Activated naive CD4-positive, alpha-beta T cell treated with anti-CD3 and anti-CD28 coated beads for 36 hours (primary cell): ENCODE results near the gene PIF1. TPM values are rescaled to one million over a fixed set of nuclear protein-coding genes. Genes with fewer than 3 reads are reported as not detected.
"Not testable (repeated sequence)": the region's sequence is repeated elsewhere in the genome, so short reads cannot be mapped to it uniquely, and the experiment has no call there.

Experiments used
- CTCF ChIA-PET: fragments of 350-600 bp; sonication (Branson Sonifier 250); formaldehyde crosslinking; loops from one replicate; lab custom pipeline; 2021; ENCODE audit warnings: antibody characterized with exemption; lab: Charles Lee
- DNase-seq: peaks from one replicate; pipeline ENCODE4 v3.0.0-alpha.2; 2020
- H3K27ac Mint-ChIP-seq: one replicate; pipeline ENCODE4 v1.8.0; 2021; ENCODE audit warnings: mild to moderate bottlenecking, mixed read lengths
- H3K27me3 Mint-ChIP-seq: one replicate; pipeline ENCODE4 v1.8.0; 2021; ENCODE audit warnings: low read depth, mixed read lengths
- H3K36me3 Mint-ChIP-seq: one replicate; pipeline ENCODE4 v1.8.0; 2021; ENCODE audit warnings: low read depth, mixed read lengths
- H3K4me1 Mint-ChIP-seq: one replicate; pipeline ENCODE4 v1.8.0; 2021; ENCODE audit warnings: low read depth, mixed read lengths
- H3K4me3 Mint-ChIP-seq: one replicate; pipeline ENCODE4 v1.8.0; 2021; ENCODE audit warnings: mild to moderate bottlenecking, moderate library complexity, mixed read lengths
- H3K9me3 Mint-ChIP-seq: one replicate; pipeline ENCODE4 v1.8.0; 2021; ENCODE audit warnings: mixed read lengths
- intact Hi-C: fragments of 100-400 bp; cut with micrococcal nuclease; formaldehyde crosslinking; loops from one replicate; pipeline ENCODE4 v1.15.1; 2023
- total RNA-seq, 2 experiments: library from RNA; stranded (reverse); gene quantifications; one replicate each; pipeline ENCODE4 v1.2.3, GENCODE V29; 2021

Gene PIF1
- total RNA-seq, 2 experiments from 2014 or later = 38.4 to 43.9 TPM

GRCh38 chr15:64804619-64805018 lies 20.8 kb downstream of the PIF1 start:
- Mint-ChIP-seq H3K27me3 (no peaks in the 10 kb centered on the region), H3K9me3 (no peaks in the 10 kb centered on the region), H3K36me3 (no peaks in the 10 kb centered on the region), H3K4me1 (no peaks in the 10 kb centered on the region), H3K4me3 (no peak overlapping the region), H3K27ac (no peak overlapping the region)
- intact Hi-C loops = no loop called here
- DNase-seq = no peak
- CTCF ChIA-PET = interaction anchor here (2.6 kb wide), 1 partner anchor 77 kb away, joined by 9 read pairs; no protein-coding TSS in a partner anchor

GRCh38 chr15:64803526-64803925 lies 21.9 kb downstream of the PIF1 start:
- Mint-ChIP-seq H3K36me3 (no peaks in the 10 kb centered on the region), H3K27me3 (no peaks in the 10 kb centered on the region), H3K27ac (no peak overlapping the region), H3K4me1 (no peaks in the 10 kb centered on the region), H3K9me3 (no peaks in the 10 kb centered on the region), H3K4me3 (no peak overlapping the region)
- DNase-seq = no peak
- intact Hi-C loops = no loop called here
- CTCF ChIA-PET = interaction anchor here (0.6 to 2.6 kb wide), 2 partner anchors 76 to 445 kb away, joined by 4 to 9 read pairs; no protein-coding TSS in a partner anchor

- Mint-ChIP-seq H3K9me3 (no peaks in the 10 kb centered on the region), H3K27ac (no peak overlapping the region), H3K36me3 (no peaks in the 10 kb centered on the region), H3K4me3 (no peak overlapping the region), H3K4me1 (no peaks in the 10 kb centered on the region), H3K27me3 (no peaks in the 10 kb centered on the region)
- intact Hi-C loops = no loop called here
- CTCF ChIA-PET = interaction anchor here (0.7 to 3.1 kb wide), 3 partner anchors 10 to 1968 kb away, joined by 4 to 12 read pairs (median 4); no protein-coding TSS in a partner anchor
- no peak for DNase-seq
These were observed 25.0 kb downstream of the PIF1 start for GRCh38 chr15:64800476-64800875.

- not testable (repeated sequence) for H3K4me3 Mint-ChIP-seq
These were observed 26.5 kb downstream of the PIF1 start for GRCh38 chr15:64798905-64799304.

GRCh38 chr15:64795921-64796320 lies 29.5 kb downstream of the PIF1 start:
- H3K27ac Mint-ChIP-seq, DNase-seq, H3K27me3 Mint-ChIP-seq, H3K4me3 Mint-ChIP-seq, H3K4me1 Mint-ChIP-seq, H3K9me3 Mint-ChIP-seq, H3K36me3 Mint-ChIP-seq, intact Hi-C loops: not testable (repeated sequence)
- CTCF ChIA-PET = interaction anchor here (1.9 kb wide), 1 partner anchor 14 kb away, joined by 6 read pairs; no protein-coding TSS in a partner anchor

More at GRCh38 chr15:64798905-64799304, 26.5 kb downstream of the PIF1 start:
- H3K4me1 Mint-ChIP-seq, H3K36me3 Mint-ChIP-seq, H3K27ac Mint-ChIP-seq, H3K27me3 Mint-ChIP-seq, intact Hi-C loops, CTCF ChIA-PET, DNase-seq, H3K9me3 Mint-ChIP-seq: not testable (repeated sequence)

- not testable (repeated sequence) for H3K27me3 Mint-ChIP-seq, H3K4me3 Mint-ChIP-seq
- CTCF ChIA-PET = interaction anchor here (0.6 to 1.9 kb wide), 3 partner anchors 11 to 20 kb away, joined by 4 to 6 read pairs (median 5); no protein-coding TSS in a partner anchor
These were observed 30.1 kb downstream of the PIF1 start for GRCh38 chr15:64795299-64795698.

GRCh38 chr15:64792282-64792681 lies 33.2 kb downstream of the PIF1 start:
- Mint-ChIP-seq H3K36me3 (no peaks in the 10 kb centered on the region), H3K27ac (no peak overlapping the region), H3K4me1 (no peaks in the 10 kb centered on the region), H3K9me3 (no peaks in the 10 kb centered on the region), H3K27me3 (no peaks in the 10 kb centered on the region), H3K4me3 (no peak overlapping the region)
- intact Hi-C loops = no loop called here
- no peak for DNase-seq
- CTCF ChIA-PET = no interaction called here

More at GRCh38 chr15:64795299-64795698, 30.1 kb downstream of the PIF1 start:
- H3K9me3 Mint-ChIP-seq, H3K4me1 Mint-ChIP-seq, H3K27ac Mint-ChIP-seq, DNase-seq, H3K36me3 Mint-ChIP-seq, intact Hi-C loops: not testable (repeated sequence)

- DNase-seq = no peak
- Mint-ChIP-seq H3K27me3 (no peaks in the 10 kb centered on the region), H3K36me3 (no peaks in the 10 kb centered on the region), H3K9me3 (no peaks in the 10 kb centered on the region), H3K4me1 (no peaks in the 10 kb centered on the region), H3K27ac (no peak overlapping the region), H3K4me3 (no peak overlapping the region)
- intact Hi-C loops = no loop called here
- CTCF ChIA-PET = interaction anchor here (1.1 kb wide), 2 partner anchors 11 to 63 kb away, joined by 3 to 4 read pairs; no protein-coding TSS in a partner anchor
These were observed 34.0 kb downstream of the PIF1 start for GRCh38 chr15:64791401-64791800.

GRCh38 chr15:64783796-64784195 lies 41.7 kb downstream of the PIF1 start:
- Mint-ChIP-seq H3K9me3 (no peaks in the 10 kb centered on the region), H3K36me3 (no peaks in the 10 kb centered on the region), H3K27ac (no peak overlapping the region), H3K27me3 (no peaks in the 10 kb centered on the region), H3K4me1 (no peaks in the 10 kb centered on the region), H3K4me3 (no peak overlapping the region)
- DNase-seq = no peak
- CTCF ChIA-PET = interaction anchor here (0.7 to 1.4 kb wide), 2 partner anchors 27 to 594 kb away, joined by 3 to 6 read pairs; no protein-coding TSS in a partner anchor
- intact Hi-C loops = no loop called here

- H3K4me3 Mint-ChIP-seq = no peak overlapping the region
- H3K27ac Mint-ChIP-seq = no peak overlapping the region
- H3K9me3 Mint-ChIP-seq = no peaks in the 10 kb centered on the region
- DNase-seq = no peak
- CTCF ChIA-PET = interaction anchor here (0.6 kb wide), 1 partner anchor 176 kb away, joined by 4 read pairs; no protein-coding TSS in a partner anchor
- intact Hi-C loops = no loop called here
- no peaks in the 10 kb centered on the region for H3K36me3 Mint-ChIP-seq
- H3K27me3 Mint-ChIP-seq = peaks cover 2% of the 10 kb centered on the region
- H3K4me1 Mint-ChIP-seq = no peaks in the 10 kb centered on the region
These were observed 42.7 kb downstream of the PIF1 start for GRCh38 chr15:64782751-64783150.

GRCh38 chr15:64781299-64781698 lies 44.1 kb downstream of the PIF1 start:
- H3K4me1 Mint-ChIP-seq = no peaks in the 10 kb centered on the region
- no peaks in the 10 kb centered on the region for H3K36me3 Mint-ChIP-seq
- H3K27ac Mint-ChIP-seq = no peak overlapping the region
- H3K4me3 Mint-ChIP-seq = no peak overlapping the region
- intact Hi-C loops = no loop called here
- CTCF ChIA-PET = interaction anchor here (0.7 to 0.9 kb wide), 2 partner anchors 16 to 155 kb away, joined by 3 read pairs; no protein-coding TSS in a partner anchor
- H3K9me3 Mint-ChIP-seq = no peaks in the 10 kb centered on the region
- H3K27me3 Mint-ChIP-seq = peaks cover 13% of the 10 kb centered on the region
- no peak for DNase-seq

- Mint-ChIP-seq H3K36me3 (no peaks in the 10 kb centered on the region), H3K9me3 (no peaks in the 10 kb centered on the region), H3K27me3 (peaks cover 17% of the 10 kb centered on the region), H3K27ac (no peak overlapping the region), H3K4me3 (no peak overlapping the region), H3K4me1 (no peaks in the 10 kb centered on the region)
- CTCF ChIA-PET = interaction anchor here (0.7 to 1.2 kb wide), 3 partner anchors 10 to 29 kb away, joined by 3 read pairs; no protein-coding TSS in a partner anchor
- intact Hi-C loops = no loop called here
- DNase-seq = no peak
These were observed 44.8 kb downstream of the PIF1 start for GRCh38 chr15:64780600-64781156.

- intact Hi-C loops = no loop called here
- no peaks in the 10 kb centered on the region for H3K4me1 Mint-ChIP-seq
- no peak overlapping the region for H3K4me3 Mint-ChIP-seq
- no peak overlapping the region for H3K27ac Mint-ChIP-seq
- CTCF ChIA-PET = interaction anchor here (1.2 kb wide), 1 partner anchor 11 kb away, joined by 3 read pairs; no protein-coding TSS in a partner anchor
- H3K9me3 Mint-ChIP-seq = no peaks in the 10 kb centered on the region
- DNase-seq = no peak
- peaks cover 17% of the 10 kb centered on the region for H3K27me3 Mint-ChIP-seq
- H3K36me3 Mint-ChIP-seq = no peaks in the 10 kb centered on the region
These were observed 45.8 kb downstream of the PIF1 start for GRCh38 chr15:64779630-64780029.
